GM19023 (cell line): ENCODE results near the gene MMD.

ENCODE experiments used
- ATAC-seq: cut with Tn5 transposase; IDR thresholded peaks from one replicate; pipeline ENCODE4 v1.9.1; 2021; ENCODE audit warnings: mild to moderate bottlenecking, moderate library complexity; ENCODE audit not compliant: unreplicated experiment

MMD gene

GRCh38 chr17:55356434-55357328 is 65.0 kb downstream of the MMD start:
- ATAC-seq = peak; percentile 97

DNA sequence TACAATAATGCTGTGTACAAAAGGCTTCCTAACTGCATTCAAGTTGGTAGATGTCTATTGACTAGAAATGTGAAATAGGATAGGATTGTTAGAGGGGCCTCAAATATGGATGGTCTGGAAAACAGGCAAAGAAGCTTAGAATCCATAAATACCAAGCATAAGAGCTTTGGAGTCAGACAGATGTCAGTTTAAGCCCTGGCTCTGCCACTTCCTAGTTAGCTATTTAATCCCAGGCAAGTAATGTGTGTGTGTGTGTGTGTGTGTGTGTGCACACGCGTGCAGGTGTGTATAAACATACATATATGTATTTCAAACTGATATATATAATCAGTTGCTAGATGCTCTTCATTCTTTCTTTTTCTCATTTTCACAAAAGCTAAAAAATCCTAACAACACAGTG is 66.7 kb downstream of the MMD start:
- no peak for ATAC-seq

- ATAC-seq = no peak
Measured at GRCh38 chr17:55354010-55354409, 67.6 kb downstream of the MMD start.

GRCh38 chr17:55351226-55351625 is 70.4 kb downstream of the MMD start:
- no peak for ATAC-seq

- no peak for ATAC-seq
Measured at GRCh38 chr17:55350825-55351205, 70.8 kb downstream of the MMD start.

DNA sequence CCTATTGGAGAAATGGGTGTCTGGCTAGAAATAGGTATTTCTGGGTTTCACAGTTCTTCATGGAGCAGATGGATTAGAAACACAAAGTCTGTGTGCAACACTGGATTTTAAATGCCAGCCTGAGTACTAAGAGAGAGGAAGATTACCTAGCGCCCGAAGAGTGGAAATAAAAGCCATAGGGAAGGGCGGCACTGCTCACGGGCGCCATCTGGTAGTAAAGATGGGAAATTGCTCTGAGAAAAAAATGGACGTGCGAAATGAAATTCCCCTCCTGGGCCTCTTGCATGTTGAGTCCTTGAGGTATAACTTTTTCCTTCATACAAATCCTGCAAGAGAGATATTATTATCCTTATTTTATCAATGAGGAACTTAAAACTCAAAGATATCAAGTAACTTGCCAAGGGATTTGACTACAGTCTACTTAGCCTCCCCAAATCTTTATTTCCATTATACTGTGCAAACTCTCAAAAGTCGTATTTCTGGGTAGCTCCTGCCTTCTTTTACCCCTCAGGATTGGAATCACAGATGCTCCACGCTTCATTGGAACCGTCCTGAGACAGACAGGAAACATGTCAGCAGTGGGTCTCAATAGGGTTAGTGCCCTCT is 72.8 kb downstream of the MMD start:
- ATAC-seq = peak; percentile 67

DNA sequence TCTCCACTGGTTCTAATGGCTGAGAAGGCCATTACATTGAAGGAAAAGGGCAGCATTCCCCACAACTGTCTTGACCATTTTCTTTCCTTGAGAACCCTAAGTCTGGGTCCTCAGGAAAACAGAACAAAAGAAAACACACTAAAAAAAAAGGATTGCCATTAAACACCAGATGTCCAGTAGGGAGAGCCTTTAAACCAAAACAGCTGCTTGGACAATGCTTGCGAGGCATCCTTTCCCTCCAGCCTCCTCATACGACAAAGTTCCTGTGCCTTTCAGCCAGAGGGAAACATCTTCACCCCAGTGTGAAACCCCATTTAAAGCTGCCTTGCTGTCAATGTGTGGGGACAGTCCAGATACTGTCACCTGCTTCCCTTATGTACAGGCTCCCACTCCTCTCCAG is 74.3 kb downstream of the MMD start:
- no peak for ATAC-seq

DNA sequence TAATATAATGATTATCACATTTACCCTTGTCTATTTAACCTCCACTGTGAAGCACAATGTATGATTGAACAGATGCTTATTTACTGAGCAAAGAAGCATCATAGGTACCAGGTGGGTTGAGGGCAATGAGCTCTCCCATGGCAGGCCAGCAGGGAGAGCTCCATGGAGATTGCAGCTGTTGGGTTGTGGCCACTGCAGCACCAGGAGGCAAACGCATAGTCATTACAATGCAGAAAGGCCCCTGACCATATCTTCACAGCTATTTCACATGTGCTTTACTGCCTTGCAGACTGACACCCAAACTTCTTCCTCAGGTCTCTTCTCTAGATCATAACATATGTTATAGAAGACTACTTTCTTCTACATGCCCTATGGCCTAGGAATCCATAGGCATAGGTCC is 75.0 kb downstream of the MMD start:
- ATAC-seq = no peak

GRCh38 chr17:55345132-55345531 is 76.5 kb downstream of the MMD start:
- no peak for ATAC-seq

- ATAC-seq = no peak
Measured at GRCh38 chr17:55344514-55344997, 77.1 kb downstream of the MMD start.

- no peak for ATAC-seq
Measured at GRCh38 chr17:55343900-55344513, 77.6 kb downstream of the MMD start.

DNA sequence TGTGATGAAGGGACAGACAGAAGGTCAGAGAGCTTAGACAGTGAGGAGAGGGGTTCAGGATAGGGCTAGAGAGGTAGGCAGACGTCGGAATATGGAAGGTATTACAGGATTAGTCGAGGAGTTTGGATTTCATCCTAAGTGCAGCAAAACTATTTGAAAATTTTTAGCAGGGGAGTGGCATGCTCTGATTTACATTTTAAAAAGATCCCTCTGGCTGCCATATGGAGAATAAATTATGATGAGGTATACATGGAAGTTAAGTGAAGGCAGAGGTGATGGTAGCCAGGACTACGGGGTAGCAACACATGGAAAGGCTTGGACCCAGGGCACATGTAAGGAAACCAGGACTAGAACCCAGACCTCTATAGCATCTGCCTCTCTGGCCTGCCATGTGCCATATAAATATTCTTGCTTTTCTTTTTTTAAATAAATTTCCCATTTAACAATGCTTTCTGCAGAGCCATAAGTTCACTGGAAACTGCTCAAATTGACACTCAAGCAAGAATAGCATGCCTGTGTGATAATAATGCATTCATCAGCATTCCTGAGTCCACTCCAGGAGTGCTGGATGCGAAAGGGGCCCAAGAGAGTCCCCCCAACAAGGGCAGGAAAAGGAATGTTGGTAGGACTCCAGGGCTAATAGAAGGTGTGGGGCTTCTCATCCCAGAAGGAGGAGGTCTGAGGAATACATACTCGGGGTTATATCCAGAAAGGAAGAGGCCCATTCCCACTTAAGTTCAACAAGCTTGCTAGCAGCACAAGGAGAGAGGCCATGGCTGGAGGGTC is 78.6 kb downstream of the MMD start:
- ATAC-seq = no peak
